ENCODE data around the gene KDM4B.

KDM4B gene

GRCh38 chr19:5036698-5037563 lies 68.0 kb downstream of the KDM4B start:
- DNase-seq: no peak

GRCh38 chr19:5037936-5038335 lies 69.0 kb downstream of the KDM4B start:
- no peak for DNase-seq

DNA sequence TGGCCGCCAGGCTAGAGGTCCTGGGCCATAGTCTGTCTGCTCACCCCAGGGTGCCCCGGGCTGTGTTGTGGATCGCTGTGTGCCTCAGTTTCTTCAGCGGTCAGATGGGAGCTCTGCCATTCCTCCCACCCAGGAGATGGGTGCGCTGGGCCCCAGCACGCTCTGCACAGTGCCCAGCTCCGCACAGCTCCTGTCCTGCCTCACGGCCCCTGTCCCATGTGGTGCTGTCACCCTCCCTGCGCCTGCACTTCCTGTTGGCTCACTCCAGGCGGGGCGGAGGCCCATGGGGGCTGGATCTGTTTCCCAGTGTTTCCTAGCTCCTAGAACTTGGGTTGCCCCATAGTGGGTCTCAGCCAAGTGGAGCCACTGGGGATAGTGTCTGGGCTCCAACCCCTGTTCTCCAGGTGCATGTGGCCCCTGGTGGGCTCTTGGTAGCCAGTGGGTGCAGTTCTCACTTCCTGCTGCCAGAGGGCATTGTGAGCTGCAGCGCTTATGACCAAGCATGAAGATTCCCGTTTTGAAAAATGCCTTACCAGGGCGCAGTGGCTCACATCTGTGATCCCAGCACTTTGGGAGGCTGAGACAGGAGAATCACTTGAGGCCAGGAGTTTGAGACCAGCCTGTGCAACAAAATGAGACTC lies 69.8 kb downstream of the KDM4B start:
- no peak for DNase-seq

DNA sequence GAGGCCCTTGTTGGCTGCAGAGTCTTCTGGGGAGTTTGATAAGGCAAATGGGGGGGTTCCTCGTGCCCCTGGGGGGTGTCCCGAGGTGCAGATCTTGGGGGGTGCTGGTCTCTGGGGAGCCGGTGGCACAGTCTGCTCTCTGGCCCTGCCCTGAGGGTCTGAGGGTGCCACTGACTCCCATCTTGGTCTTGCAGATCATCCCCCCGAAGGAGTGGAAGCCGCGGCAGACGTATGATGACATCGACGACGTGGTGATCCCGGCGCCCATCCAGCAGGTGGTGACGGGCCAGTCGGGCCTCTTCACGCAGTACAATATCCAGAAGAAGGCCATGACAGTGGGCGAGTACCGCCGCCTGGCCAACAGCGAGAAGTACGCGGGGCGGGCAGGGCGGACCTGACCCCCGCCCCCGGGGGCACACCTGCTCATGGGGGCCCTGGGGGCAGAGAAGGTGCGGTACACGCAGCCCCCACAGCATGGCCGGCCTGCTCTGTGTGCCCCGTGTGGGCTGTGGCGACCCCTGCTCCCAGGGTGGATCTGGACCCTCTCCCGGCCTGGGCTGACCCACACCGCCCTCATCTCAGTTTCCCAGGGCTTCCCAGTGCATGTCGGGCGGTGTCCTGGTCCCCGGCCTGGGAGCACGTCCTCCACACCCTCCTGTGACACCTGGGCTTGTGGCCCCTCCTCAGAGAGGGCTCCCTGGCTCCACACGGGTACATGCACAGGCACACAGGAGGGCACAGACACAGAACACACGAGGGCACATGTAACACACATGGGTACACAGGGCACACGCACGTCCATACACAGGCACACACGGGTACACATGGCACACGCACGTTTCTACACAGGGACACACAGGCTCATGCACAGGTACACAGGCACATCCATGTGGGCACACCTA lies 71.0 kb downstream of the KDM4B start:
- no peak for DNase-seq

- no peak for DNase-seq
Measured at GRCh38 chr19:5040544-5041167, 71.7 kb downstream of the KDM4B start.

GRCh38 chr19:5041168-5041912 lies 72.4 kb downstream of the KDM4B start:
- no peak for DNase-seq

- DNase-seq: no peak
Measured at GRCh38 chr19:5041913-5042187, 72.9 kb downstream of the KDM4B start.

- DNase-seq: no peak
Measured at GRCh38 chr19:5042556-5042955, 73.6 kb downstream of the KDM4B start.

DNA sequence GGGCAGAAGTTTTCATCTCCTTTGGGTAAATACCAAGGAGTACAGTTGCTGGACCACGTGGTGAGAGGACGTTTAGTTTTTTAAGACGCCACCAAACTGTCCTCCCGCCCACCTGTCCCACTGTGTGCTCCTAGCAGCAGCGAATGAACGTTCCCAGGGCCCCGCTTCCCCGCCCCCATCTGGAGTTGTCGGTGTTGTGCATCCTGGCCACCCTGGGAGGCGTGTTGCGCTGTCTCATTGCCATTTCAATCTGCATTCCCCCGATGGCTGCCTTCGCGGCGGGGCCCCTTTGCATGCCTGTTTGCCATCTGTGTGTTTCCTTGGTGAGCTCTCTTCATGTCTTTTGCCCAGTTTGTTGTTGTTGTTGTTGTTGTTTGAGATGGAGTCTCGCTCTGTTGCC lies 76.1 kb downstream of the KDM4B start:
- no peak for DNase-seq

- DNase-seq: no peak
Measured at GRCh38 chr19:5045956-5046338, 77.0 kb downstream of the KDM4B start.

- DNase-seq: no peak
Measured at GRCh38 chr19:5046339-5047039, 77.6 kb downstream of the KDM4B start.

DNA sequence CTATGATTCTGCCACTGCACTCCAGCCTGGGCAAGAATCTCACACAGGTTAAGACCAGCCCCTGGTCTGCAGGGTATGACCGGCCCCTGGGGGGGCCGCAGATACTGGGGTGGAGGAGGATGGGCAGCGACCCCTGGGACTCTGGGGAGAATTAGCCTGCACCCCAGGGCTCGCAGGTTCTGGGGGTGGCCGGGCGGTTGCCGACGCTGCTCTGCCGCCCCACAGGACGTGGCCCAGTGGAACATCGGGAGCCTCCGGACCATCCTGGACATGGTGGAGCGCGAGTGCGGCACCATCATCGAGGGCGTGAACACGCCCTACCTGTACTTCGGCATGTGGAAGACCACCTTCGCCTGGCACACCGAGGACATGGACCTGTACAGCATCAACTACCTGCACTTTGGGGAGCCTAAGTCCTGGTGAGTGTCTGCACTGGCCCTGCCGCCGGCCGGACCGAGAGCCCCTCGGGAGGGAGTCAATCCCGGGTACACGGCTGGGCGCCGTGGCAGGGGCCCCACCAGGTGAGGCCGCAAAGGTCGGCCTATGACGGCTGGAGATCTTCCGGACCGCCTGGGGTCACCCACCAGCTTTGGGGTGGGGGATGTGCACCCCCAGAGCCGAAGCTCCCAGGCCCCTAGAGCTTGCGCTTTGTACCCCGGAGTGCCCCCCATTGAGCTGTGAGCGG lies 78.5 kb downstream of the KDM4B start:
- no peak for DNase-seq

- DNase-seq: peak; percentile 73
Measured at GRCh38 chr19:5048091-5048726, 79.3 kb downstream of the KDM4B start.

DNA sequence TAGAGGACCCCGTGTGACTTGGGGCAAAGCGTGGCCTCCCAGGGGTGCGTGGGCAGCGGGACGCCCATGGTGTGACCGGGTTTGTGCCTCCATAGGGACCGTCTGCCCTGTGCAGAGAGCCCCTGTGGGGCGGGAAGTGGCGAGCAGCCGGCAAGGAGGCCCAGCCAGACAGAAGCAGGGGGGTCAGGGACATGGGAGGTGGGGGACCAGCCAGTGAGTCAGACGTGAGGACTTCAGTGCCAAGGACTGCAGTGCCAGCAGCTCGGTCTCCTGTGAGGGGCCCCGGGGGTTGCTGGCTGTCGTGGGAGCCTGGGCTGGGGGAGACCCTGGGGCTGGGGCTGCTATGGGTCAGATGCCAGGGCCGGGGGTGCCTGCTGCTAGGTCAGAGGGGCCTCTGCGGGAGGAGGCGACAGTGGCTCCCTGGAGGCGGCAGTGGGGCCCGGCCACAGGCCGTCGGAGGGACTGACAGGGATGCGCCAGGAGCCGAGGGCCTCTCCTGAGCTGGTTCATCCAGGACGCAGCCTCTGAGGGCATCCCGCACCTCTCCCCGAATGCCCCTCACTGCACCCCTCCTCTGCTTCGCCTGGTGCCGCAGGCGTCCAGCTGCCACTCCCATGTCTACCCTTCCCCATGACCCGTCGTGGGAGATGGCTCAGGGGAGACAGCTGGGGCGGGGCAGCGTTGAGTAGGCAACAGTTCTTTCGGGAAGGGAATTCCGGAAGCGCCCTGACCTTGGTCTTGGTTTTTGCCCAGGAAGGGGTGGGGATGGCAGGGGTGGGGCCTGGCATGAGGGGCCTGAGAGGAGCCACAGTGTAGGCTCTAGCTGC lies 80.0 kb downstream of the KDM4B start:
- DNase-seq: no peak

- no peak for DNase-seq
Measured at GRCh38 chr19:5049561-5049960, 80.6 kb downstream of the KDM4B start.

DNA sequence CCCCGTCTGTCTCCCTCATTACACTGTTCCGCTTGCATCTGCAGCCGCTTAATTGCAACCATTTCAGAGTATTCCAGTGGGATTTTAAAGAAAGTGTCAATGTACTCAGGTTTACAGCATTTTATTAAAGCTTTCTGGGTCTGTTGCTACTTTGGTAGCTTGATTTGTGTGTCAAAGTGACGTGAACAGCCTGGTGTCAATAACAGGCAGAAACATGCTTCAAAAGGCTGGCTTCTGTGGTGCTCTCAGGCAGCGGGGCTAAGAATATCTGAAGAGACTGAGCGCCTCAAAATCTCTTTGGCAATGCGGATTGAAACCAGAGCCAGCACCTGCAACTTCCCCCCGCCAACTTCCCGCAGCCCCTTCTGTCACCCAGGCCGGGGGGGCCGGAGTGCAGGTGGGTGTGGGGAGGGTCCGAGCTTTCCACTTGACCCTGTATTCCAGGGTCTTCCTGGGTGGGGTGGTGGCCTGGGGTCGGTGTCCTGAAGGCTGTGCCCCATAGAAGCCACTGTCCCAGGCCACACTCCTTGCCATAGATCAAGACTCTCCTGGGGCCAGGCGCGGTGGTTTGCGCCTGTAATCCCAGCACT lies 81.2 kb downstream of the KDM4B start:
- no peak for DNase-seq

DNA sequence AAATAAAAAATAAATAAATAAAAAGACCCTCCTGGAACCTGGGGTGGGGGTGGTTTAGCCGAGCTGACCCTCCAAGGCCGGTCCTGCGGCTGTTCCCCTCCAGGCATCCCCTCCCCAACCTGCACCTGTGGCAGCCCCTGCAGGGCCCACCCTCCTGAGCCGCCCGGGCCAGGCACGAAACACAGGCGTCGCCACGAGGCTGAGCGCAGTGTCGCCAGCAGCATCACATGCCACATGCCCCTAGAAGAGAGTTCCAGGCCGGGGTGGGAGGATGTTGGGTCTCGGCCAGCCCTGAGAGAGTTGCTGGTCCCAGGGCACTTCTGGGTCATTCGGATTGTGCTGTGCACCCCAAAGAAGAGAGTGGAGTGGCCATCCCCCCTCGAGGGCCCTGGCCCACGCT lies 82.0 kb downstream of the KDM4B start:
- DNase-seq: no peak

DNA sequence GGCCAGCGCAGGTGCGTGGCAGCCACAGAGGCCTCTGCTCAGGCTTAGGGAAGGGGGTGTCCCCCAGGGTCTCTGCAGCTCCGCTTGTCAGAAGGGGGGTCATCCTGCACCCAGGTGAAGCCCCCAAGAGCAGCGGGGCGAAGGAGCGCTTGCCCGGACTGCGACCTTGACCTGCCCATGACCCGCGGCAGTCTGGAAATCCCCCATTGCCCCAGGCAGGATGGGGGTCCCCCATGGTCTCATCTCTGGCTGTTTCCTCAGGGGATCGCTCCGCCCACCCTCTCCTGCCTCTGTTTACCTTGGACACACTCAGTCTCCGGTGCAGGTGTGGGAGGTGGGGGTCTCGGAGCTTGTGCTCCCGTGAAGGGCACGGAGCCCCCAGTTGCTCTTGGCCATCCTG lies 82.7 kb downstream of the KDM4B start:
- DNase-seq: no peak

GRCh38 chr19:5052515-5052914 lies 83.6 kb downstream of the KDM4B start:
- no peak for DNase-seq

Measured in activated CD4-positive, CD25-positive, alpha-beta regulatory T cell treated with anti-CD3 and anti-CD28 coated beads, Interleukin-2, amount 50 U/mL, for 72 hours (primary cell).